Stomach (tissue), 9 donors: ENCODE data around the gene RFTN1. TPM values are rescaled to one million over a fixed set of nuclear protein-coding genes. Genes with fewer than 3 reads are reported as not detected.

Source experiments
- DNase-seq, 2 donors: peaks; one replicate each; pipeline versions ENCODE4 v3.0.0 to v3.0.0-alpha.2; 2013 to 2019
- H3K27ac ChIP-seq, 5 donors: fragments of 200-600 bp in 4 of 5; sonication (generic) in 4 of 5; one replicate each; pipeline ENCODE4 v1.5.1; 2013 to 2019; ENCODE audit warnings: mild to moderate bottlenecking in 1 of 5, moderate library complexity in 1 of 5
- H3K27me3 ChIP-seq, 3 donors: fragments of 200-600 bp; sonication (generic); one replicate each; pipeline ENCODE4 v1.5.1; 2017 to 2019; ENCODE audit warnings: mixed run types in 1 of 3
- H3K36me3 ChIP-seq, 4 donors: fragments of 200-600 bp; sonication (generic); 1 replicate in 3 of 4; 2 replicates in 1 of 4; pipeline ENCODE4 v1.5.1; 2016 to 2019
- H3K4me1 ChIP-seq, 4 donors: fragments of 200-600 bp; sonication (generic); one replicate each; pipeline ENCODE4 v1.5.1; 2016 to 2019
- H3K4me3 ChIP-seq, 4 donors: fragments of 200-600 bp; sonication (generic) in 3 of 4; one replicate each; pipeline ENCODE4 v1.5.1; 2016 to 2019; ENCODE audit warnings: mild to moderate bottlenecking in 1 of 4
- H3K9me3 ChIP-seq, 4 donors: fragments of 200-600 bp; sonication (generic); one replicate each; pipeline ENCODE4 v1.5.1; 2016 to 2019
- EP300 ChIP-seq: sonication (generic); formaldehyde crosslinking; IDR thresholded peaks from one replicate; pipeline ENCODE4 v1.6.1; 2017; ENCODE audit warnings: antibody characterized with exemption
- POLR2A ChIP-seq, 4 donors: fragments of 450-650 bp; IDR thresholded peaks; one replicate each; pipeline ENCODE4 v1.6.1; 2016; ENCODE audit warnings: antibody characterized with exemption in 4 of 4, control low read depth in 2 of 4, mild to moderate bottlenecking in 1 of 4, moderate library complexity in 1 of 4
- POLR2AphosphoS5 ChIP-seq, 3 donors: sonication (generic); formaldehyde crosslinking; IDR thresholded peaks; one replicate each; pipeline ENCODE4 v1.6.1; 2016; ENCODE audit warnings: antibody characterized with exemption in 3 of 3
- WGBS, 5 donors: extraction: QIAGEN DNeasy Blood & Tissue Kit in 3 of 5; methylation state at CpG; one replicate each; pipeline versions ENCODE4 v1.1.5 to v1.1.7; 2013 to 2018; 5-methylcytosine and 5-hydroxymethylcytosine counted together
- intact Hi-C: fragments of 100-400 bp; cut with DNase I; formaldehyde crosslinking; loops from one replicate; pipeline ENCODE4 v1.15.1; 2023; ENCODE audit warnings: low total_unique reads
- polyA plus RNA-seq, 3 donors: library from polyadenylated mRNA; stranded (reverse); fragments of 200-250 nt; gene quantifications; one replicate each; pipeline ENCODE4 v1.2.3, GENCODE V29; 2013
- total RNA-seq, 5 donors: library from RNA; depleted of rRNA; stranded (reverse); fragments of >200 nt; gene quantifications; one replicate each; pipeline versions ENCODE4 v1.1.0 to v1.2.3, GENCODE V29; 2014 to 2016
- TF ChIP-seq, protein P1 (sequence below), 7 experiments: fragments of 450-650 bp in 4 of 7; fragments of 200-600 bp in 3 of 7; sonication (generic) in 3 of 7; IDR thresholded peaks; one replicate each; pipeline ENCODE4 v1.5.1; 2016 to 2019; ENCODE audit warnings: antibody characterized with exemption in 7 of 7, control low read depth in 2 of 7, mild to moderate bottlenecking in 1 of 7
- donor health status: healthy with polysubstance abuse.
- donor health status: Bipolar disorder and iron deficiency.
- donor health status: healthy.

RFTN1 gene
- total and polyA plus RNA-seq, 8 donors = 4.6 to 103 (median 18.9) TPM

DNA sequence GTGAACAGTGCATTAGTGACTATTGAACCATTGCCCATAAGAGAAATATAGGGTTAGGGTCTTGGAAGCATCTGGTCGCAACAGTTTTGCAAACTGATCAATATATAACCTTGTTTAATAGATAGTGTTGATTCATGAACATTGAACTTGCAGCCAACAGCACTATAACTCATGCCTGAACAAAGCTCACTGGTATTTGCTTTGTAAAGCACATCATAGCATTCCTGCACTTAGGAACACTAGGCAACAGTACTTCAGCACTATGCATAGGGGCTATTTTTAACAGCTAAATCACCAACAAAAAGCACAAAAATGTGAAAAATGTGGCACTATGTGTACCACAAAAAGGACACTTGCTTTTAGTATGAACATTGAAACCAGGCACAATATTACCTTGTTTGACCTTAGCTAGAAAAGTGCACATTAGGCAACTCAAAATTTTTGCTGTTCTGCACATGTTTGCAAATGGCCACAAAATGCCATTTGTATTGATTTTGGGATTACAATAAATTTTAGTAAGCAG, 180.5 kb downstream of the RFTN1 start:
- intact Hi-C loops = no loop called here
- no peak for TF ChIP-seq EP300
- TF ChIP-seq POLR2A (IDR thresholded peaks at IDR 0.05) = no peak
- no peak for TF ChIP-seq POLR2AphosphoS5 (IDR thresholded peaks at IDR 0.05)
- TF ChIP-seq, protein P1, sequence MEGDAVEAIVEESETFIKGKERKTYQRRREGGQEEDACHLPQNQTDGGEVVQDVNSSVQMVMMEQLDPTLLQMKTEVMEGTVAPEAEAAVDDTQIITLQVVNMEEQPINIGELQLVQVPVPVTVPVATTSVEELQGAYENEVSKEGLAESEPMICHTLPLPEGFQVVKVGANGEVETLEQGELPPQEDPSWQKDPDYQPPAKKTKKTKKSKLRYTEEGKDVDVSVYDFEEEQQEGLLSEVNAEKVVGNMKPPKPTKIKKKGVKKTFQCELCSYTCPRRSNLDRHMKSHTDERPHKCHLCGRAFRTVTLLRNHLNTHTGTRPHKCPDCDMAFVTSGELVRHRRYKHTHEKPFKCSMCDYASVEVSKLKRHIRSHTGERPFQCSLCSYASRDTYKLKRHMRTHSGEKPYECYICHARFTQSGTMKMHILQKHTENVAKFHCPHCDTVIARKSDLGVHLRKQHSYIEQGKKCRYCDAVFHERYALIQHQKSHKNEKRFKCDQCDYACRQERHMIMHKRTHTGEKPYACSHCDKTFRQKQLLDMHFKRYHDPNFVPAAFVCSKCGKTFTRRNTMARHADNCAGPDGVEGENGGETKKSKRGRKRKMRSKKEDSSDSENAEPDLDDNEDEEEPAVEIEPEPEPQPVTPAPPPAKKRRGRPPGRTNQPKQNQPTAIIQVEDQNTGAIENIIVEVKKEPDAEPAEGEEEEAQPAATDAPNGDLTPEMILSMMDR (IDR thresholded peaks at IDR 0.05) = no peak
- H3K36me3 ChIP-seq = peaks cover 0 to 57% (median 45%) of the 10 kb centered on the region in 4 donors
- 72 to 100% (median 81%) methylated on average over 1 of the region's 1 CpG for WGBS, 5 donors
- no peak for DNase-seq
- H3K27me3 ChIP-seq = no peaks in the 10 kb centered on the region
- H3K9me3 ChIP-seq = peaks cover 0 to 11% (median 5%) of the 10 kb centered on the region in 4 donors
- H3K4me3 ChIP-seq = no peak overlapping the region
- H3K4me1 ChIP-seq = peaks cover 0 to 2% (median 0%) of the 10 kb centered on the region in 4 donors
- no peak overlapping the region for H3K27ac ChIP-seq

DNA sequence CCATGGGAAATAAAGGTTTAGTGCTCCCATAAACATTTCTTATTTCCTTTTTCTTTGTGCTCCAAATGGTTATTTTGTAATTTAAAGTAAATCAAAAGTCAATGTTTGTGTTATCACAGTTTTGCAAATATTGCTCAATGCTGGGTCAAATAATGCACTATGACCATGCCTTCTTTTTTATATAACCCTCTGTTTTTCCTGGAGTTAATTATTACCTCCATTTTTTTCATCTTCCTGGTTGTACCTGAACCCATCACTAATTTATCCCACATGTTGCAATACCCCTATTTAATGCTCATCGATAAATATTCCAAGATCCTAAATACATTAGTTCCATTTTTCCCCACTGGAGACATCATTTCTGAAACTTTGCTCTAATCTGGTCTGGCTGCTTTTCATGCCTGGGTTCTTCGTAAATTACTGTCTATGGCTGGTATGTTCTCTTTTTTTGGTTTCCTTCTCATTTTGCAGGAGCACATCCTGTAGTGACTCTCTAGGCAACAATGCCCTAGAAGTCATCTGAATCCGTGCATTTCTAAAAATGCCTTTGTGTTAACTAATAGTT, 182.1 kb downstream of the RFTN1 start:
- Histone ChIP-seq H3K27me3 (no peaks in the 10 kb centered on the region), H3K36me3 (peaks cover 0 to 72% (median 49%) of the 10 kb centered on the region in 4 donors), H3K27ac (no peak overlapping the region), H3K9me3 (peaks cover 0 to 11% (median 5%) of the 10 kb centered on the region in 4 donors), H3K4me3 (no peak overlapping the region), H3K4me1 (peaks cover 0 to 7% (median 0%) of the 10 kb centered on the region in 4 donors)
- TF ChIP-seq EP300 (no peak), POLR2A (IDR thresholded peaks at IDR 0.05) (no peak), POLR2AphosphoS5 (IDR thresholded peaks at IDR 0.05) (no peak)
- TF ChIP-seq, protein P1 (IDR thresholded peaks at IDR 0.05) = no peak
- WGBS, 5 donors = 94 to 99% (median 97%) methylated on average over 3 of the region's 3 CpGs
- DNase-seq = no peak
- intact Hi-C loops = no loop called here

DNA sequence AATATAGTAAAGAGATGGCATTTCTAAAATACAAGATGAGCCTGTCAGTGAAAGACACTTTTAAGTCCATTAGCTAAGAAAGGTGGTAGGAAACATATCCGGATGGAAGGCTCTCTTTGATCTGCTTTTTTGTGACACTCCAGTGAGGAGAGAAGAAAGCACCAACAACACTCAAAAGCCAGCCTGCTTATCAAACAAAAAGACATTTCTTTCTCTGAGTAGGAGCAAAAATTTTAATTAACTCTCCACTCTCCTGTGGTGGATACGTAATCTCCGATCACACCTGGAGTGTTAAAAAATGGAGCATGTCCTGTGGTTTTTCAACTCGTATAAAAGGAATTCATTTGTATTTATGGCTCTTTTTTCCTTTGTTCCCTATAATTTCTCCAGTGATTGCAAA, 183.1 kb downstream of the RFTN1 start:
- H3K4me1 ChIP-seq = peaks cover 0 to 9% (median 0%) of the 10 kb centered on the region in 4 donors
- H3K27ac ChIP-seq = no peak overlapping the region
- H3K27me3 ChIP-seq = no peaks in the 10 kb centered on the region
- H3K9me3 ChIP-seq = peaks cover 0 to 11% (median 5%) of the 10 kb centered on the region in 4 donors
- 92 to 96% (median 95%) methylated on average over 4 of the region's 4 CpGs for WGBS, 5 donors
- peaks cover 0 to 72% (median 49%) of the 10 kb centered on the region in 4 donors for H3K36me3 ChIP-seq
- no peak for DNase-seq
- intact Hi-C loops = no loop called here
- TF ChIP-seq, protein P1 (IDR thresholded peaks at IDR 0.05) = no peak
- TF ChIP-seq EP300 (no peak), POLR2A (IDR thresholded peaks at IDR 0.05) (no peak), POLR2AphosphoS5 (IDR thresholded peaks at IDR 0.05) (no peak)
- no peak overlapping the region for H3K4me3 ChIP-seq

DNA sequence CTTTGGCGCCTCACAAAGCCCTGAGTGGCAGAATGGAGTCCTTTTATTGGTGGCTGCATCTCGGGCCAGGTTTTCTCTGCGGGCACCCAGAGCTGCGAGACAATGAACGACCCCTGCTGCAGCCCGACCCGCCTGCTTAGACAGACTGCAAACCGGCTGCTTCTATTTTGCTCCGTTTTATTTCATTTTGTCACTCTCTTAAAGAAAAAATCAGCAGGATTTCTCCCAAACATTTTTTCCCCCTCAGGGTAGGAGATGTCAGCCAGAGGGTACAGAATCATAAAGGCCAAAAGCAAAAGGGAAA, 183.7 kb downstream of the RFTN1 start:
- intact Hi-C loops = no loop called here
- Histone ChIP-seq H3K27me3 (no peaks in the 10 kb centered on the region), H3K36me3 (peaks cover 0 to 72% (median 49%) of the 10 kb centered on the region in 4 donors), H3K4me1 (peaks cover 0 to 9% (median 0%) of the 10 kb centered on the region in 4 donors), H3K4me3 (no peak overlapping the region), H3K9me3 (peaks cover 0 to 11% (median 5%) of the 10 kb centered on the region in 4 donors), H3K27ac (no peak overlapping the region)
- no peak for TF ChIP-seq POLR2A (IDR thresholded peaks at IDR 0.05)
- TF ChIP-seq, protein P1 (IDR thresholded peaks at IDR 0.05) = no peak
- no peak for TF ChIP-seq EP300
- no peak for TF ChIP-seq POLR2AphosphoS5 (IDR thresholded peaks at IDR 0.05)
- DNase-seq = no peak
- 71 to 84% (median 74%) methylated on average over 9 of the region's 9 CpGs for WGBS, 5 donors
